ENCODE data around the gene KATNAL2.

GRCh38 chr18:46939998-46940571 is 22.7 kb downstream of the KATNAL2 start:
- TF ChIP-seq GATA2 (IDR thresholded peaks at IDR 0.05; ENCODE audit: low read depth, low read length) (no peak), GATA3 (IDR thresholded peaks at IDR 0.05; ENCODE audit: low read depth, low read length) (no peak)
